Measurements from ENCODE around the gene SLC6A19. TPM values are rescaled to one million over a fixed set of nuclear protein-coding genes. Genes with fewer than 3 reads are reported as not detected.

The SLC6A19 gene
- total and polyA plus RNA-seq, 9 of the 15 experiments (the other 6 are each of a cell fraction or from before 2014, with no cell fraction given) = 0.03 to 1.6 (median 0.59) TPM

DNA sequence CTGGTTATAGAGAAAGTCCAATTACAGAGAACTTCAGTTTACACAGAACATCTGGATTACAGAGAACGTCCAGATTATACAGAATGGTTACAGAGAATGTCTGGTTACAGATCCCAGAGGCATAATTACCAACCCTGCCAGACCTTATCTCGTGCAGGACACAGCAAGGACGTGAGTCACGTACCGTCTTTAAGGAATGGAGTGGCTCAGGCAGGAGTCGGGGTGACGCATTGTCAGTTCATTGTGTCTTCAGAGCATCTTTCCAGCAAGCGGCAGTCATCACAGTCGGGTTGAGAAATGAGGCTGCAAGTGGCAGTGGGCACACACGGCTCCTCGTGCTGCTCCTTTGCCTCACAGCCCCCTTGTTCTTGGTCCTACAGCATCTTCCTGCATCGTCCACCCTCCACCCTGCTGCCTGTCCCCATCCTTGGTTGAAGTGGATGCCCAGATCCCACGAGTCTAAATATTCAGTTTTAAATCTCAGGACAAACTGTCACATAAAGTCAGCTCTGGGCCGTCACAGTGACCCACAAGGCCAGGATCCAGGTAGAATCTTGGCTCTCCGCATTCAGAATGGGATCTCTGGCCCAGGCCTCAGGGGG, 30.0 kb upstream of the SLC6A19 start (continued):
- TF ChIP-seq, protein P1, sequence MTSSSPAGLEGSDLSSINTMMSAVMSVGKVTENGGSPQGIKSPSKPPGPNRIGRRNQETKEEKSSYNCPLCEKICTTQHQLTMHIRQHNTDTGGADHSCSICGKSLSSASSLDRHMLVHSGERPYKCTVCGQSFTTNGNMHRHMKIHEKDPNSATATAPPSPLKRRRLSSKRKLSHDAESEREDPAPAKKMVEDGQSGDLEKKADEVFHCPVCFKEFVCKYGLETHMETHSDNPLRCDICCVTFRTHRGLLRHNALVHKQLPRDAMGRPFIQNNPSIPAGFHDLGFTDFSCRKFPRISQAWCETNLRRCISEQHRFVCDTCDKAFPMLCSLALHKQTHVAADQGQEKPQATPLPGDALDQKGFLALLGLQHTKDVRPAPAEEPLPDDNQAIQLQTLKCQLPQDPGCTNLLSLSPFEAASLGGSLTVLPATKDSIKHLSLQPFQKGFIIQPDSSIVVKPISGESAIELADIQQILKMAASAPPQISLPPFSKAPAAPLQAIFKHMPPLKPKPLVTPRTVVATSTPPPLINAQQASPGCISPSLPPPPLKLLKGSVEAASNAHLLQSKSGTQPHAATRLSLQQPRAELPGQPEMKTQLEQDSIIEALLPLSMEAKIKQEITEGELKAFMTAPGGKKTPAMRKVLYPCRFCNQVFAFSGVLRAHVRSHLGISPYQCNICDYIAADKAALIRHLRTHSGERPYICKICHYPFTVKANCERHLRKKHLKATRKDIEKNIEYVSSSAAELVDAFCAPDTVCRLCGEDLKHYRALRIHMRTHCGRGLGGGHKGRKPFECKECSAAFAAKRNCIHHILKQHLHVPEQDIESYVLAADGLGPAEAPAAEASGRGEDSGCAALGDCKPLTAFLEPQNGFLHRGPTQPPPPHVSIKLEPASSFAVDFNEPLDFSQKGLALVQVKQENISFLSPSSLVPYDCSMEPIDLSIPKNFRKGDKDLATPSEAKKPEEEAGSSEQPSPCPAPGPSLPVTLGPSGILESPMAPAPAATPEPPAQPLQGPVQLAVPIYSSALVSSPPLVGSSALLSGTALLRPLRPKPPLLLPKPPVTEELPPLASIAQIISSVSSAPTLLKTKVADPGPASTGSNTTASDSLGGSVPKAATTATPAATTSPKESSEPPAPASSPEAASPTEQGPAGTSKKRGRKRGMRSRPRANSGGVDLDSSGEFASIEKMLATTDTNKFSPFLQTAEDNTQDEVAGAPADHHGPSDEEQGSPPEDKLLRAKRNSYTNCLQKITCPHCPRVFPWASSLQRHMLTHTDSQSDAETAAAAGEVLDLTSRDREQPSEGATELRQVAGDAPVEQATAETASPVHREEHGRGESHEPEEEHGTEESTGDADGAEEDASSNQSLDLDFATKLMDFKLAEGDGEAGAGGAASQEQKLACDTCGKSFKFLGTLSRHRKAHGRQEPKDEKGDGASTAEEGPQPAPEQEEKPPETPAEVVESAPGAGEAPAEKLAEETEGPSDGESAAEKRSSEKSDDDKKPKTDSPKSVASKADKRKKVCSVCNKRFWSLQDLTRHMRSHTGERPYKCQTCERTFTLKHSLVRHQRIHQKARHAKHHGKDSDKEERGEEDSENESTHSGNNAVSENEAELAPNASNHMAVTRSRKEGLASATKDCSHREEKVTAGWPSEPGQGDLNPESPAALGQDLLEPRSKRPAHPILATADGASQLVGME (CRISPR knock-in tag; IDR thresholded peaks at IDR 0.05) = no peak
- TF ChIP-seq BHLHE40 (IDR thresholded peaks at IDR 0.05; ENCODE audit: low read length) (peak; percentile 96), CBFA2T3 (IDR thresholded peaks at IDR 0.05) (peak; percentile 69), TRIM24 (IDR thresholded peaks at IDR 0.05) (peak; percentile 14 to 44; a peak in 1 of 4 replicates), DNMT1 (IDR thresholded peaks at IDR 0.05) (no peak), SRSF1 (IDR thresholded peaks at IDR 0.05; ENCODE audit: low read depth, low read length) (no peak), SMARCE1 (IDR thresholded peaks at IDR 0.05) (peak; percentile 79), ZNF76 (CRISPR knock-in tag; IDR thresholded peaks at IDR 0.05; ENCODE audit: borderline replicate concordance) (no peak)
- TF ChIP-seq, protein P2, sequence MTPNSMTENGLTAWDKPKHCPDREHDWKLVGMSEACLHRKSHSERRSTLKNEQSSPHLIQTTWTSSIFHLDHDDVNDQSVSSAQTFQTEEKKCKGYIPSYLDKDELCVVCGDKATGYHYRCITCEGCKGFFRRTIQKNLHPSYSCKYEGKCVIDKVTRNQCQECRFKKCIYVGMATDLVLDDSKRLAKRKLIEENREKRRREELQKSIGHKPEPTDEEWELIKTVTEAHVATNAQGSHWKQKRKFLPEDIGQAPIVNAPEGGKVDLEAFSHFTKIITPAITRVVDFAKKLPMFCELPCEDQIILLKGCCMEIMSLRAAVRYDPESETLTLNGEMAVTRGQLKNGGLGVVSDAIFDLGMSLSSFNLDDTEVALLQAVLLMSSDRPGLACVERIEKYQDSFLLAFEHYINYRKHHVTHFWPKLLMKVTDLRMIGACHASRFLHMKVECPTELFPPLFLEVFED (CRISPR knock-in tag; conservative IDR thresholded peaks at IDR 0.05) = no peak
- TF ChIP-seq, protein P3, sequence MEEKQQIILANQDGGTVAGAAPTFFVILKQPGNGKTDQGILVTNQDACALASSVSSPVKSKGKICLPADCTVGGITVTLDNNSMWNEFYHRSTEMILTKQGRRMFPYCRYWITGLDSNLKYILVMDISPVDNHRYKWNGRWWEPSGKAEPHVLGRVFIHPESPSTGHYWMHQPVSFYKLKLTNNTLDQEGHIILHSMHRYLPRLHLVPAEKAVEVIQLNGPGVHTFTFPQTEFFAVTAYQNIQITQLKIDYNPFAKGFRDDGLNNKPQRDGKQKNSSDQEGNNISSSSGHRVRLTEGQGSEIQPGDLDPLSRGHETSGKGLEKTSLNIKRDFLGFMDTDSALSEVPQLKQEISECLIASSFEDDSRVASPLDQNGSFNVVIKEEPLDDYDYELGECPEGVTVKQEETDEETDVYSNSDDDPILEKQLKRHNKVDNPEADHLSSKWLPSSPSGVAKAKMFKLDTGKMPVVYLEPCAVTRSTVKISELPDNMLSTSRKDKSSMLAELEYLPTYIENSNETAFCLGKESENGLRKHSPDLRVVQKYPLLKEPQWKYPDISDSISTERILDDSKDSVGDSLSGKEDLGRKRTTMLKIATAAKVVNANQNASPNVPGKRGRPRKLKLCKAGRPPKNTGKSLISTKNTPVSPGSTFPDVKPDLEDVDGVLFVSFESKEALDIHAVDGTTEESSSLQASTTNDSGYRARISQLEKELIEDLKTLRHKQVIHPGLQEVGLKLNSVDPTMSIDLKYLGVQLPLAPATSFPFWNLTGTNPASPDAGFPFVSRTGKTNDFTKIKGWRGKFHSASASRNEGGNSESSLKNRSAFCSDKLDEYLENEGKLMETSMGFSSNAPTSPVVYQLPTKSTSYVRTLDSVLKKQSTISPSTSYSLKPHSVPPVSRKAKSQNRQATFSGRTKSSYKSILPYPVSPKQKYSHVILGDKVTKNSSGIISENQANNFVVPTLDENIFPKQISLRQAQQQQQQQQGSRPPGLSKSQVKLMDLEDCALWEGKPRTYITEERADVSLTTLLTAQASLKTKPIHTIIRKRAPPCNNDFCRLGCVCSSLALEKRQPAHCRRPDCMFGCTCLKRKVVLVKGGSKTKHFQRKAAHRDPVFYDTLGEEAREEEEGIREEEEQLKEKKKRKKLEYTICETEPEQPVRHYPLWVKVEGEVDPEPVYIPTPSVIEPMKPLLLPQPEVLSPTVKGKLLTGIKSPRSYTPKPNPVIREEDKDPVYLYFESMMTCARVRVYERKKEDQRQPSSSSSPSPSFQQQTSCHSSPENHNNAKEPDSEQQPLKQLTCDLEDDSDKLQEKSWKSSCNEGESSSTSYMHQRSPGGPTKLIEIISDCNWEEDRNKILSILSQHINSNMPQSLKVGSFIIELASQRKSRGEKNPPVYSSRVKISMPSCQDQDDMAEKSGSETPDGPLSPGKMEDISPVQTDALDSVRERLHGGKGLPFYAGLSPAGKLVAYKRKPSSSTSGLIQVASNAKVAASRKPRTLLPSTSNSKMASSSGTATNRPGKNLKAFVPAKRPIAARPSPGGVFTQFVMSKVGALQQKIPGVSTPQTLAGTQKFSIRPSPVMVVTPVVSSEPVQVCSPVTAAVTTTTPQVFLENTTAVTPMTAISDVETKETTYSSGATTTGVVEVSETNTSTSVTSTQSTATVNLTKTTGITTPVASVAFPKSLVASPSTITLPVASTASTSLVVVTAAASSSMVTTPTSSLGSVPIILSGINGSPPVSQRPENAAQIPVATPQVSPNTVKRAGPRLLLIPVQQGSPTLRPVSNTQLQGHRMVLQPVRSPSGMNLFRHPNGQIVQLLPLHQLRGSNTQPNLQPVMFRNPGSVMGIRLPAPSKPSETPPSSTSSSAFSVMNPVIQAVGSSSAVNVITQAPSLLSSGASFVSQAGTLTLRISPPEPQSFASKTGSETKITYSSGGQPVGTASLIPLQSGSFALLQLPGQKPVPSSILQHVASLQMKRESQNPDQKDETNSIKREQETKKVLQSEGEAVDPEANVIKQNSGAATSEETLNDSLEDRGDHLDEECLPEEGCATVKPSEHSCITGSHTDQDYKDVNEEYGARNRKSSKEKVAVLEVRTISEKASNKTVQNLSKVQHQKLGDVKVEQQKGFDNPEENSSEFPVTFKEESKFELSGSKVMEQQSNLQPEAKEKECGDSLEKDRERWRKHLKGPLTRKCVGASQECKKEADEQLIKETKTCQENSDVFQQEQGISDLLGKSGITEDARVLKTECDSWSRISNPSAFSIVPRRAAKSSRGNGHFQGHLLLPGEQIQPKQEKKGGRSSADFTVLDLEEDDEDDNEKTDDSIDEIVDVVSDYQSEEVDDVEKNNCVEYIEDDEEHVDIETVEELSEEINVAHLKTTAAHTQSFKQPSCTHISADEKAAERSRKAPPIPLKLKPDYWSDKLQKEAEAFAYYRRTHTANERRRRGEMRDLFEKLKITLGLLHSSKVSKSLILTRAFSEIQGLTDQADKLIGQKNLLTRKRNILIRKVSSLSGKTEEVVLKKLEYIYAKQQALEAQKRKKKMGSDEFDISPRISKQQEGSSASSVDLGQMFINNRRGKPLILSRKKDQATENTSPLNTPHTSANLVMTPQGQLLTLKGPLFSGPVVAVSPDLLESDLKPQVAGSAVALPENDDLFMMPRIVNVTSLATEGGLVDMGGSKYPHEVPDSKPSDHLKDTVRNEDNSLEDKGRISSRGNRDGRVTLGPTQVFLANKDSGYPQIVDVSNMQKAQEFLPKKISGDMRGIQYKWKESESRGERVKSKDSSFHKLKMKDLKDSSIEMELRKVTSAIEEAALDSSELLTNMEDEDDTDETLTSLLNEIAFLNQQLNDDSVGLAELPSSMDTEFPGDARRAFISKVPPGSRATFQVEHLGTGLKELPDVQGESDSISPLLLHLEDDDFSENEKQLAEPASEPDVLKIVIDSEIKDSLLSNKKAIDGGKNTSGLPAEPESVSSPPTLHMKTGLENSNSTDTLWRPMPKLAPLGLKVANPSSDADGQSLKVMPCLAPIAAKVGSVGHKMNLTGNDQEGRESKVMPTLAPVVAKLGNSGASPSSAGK (IDR thresholded peaks at IDR 0.05) = no peak

All from K562 (cell line).